ENCODE measurements around the gene GGA1. TPM values are rescaled to one million over a fixed set of nuclear protein-coding genes. Genes with fewer than 3 reads are reported as not detected.

The GGA1 gene
- total RNA-seq, 1 donor from 2014 or later: 27.5 TPM

DNA sequence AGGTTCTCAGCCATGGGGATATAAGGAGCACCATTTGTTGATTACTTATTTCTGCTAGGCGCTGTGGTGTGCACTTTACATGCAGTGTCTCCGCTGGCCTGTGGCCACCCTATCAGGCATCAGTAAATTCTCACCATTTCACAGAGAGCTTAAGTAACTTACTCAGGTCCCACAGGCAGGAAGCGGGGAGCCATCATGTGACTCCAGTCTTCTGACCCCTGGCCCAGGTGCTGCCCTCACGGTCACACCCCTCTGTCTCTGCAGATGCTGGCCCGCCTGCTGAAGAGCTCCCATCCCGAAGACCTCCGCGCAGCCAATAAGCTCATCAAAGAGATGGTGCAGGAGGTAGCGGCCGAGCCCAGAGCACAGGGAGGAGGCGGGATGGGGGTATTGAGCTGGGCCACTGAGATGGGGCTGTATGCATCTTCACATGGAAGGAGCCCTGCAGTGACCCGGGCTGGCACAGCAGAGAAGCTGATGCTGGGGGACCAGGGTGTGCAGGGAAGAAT, 12.8 kb downstream of the GGA1 start:
- intact Hi-C loops (cut with micrococcal nuclease): no loop called here
- no peaks in the 10 kb centered on the region for H3K27me3 ChIP-seq (ENCODE audit: low read depth)
- TF ChIP-seq, protein P1, sequence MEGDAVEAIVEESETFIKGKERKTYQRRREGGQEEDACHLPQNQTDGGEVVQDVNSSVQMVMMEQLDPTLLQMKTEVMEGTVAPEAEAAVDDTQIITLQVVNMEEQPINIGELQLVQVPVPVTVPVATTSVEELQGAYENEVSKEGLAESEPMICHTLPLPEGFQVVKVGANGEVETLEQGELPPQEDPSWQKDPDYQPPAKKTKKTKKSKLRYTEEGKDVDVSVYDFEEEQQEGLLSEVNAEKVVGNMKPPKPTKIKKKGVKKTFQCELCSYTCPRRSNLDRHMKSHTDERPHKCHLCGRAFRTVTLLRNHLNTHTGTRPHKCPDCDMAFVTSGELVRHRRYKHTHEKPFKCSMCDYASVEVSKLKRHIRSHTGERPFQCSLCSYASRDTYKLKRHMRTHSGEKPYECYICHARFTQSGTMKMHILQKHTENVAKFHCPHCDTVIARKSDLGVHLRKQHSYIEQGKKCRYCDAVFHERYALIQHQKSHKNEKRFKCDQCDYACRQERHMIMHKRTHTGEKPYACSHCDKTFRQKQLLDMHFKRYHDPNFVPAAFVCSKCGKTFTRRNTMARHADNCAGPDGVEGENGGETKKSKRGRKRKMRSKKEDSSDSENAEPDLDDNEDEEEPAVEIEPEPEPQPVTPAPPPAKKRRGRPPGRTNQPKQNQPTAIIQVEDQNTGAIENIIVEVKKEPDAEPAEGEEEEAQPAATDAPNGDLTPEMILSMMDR (IDR thresholded peaks at IDR 0.05; ENCODE audit: borderline replicate concordance): no peak
- peaks cover 20% of the 10 kb centered on the region for H3K4me1 ChIP-seq
- H3K9me3 ChIP-seq (replicated peaks): no peaks in the 10 kb centered on the region
- no peak for DNase-seq
- no peak overlapping the region for H3K27ac ChIP-seq (replicated peaks)
- H3K36me3 ChIP-seq: peaks cover 57% of the 10 kb centered on the region
- H3K4me3 ChIP-seq: no peak overlapping the region

- H3K36me3 ChIP-seq: peaks cover 41% of the 10 kb centered on the region
- peak; percentile 66 for DNase-seq
Observed at GRCh38 chr22:37623075-37624016, 14.7 kb downstream of the GGA1 start.

DNA sequence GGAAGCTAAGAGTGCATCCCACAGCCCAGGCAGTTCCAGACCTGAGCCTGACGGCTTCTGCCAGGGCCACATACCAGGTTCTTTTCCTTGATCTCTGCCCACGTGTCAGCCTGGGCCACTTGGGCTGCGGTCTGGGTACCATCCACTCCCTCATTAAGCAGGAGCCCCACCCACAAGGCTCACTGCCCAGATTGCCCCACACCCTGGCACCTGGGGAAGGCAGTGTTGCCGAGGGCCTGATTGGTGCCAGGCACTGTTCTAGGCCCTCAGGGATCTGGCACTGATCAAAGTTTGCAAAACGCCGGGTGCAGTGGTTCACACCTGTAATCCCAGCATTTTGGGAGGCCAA, 15.4 kb downstream of the GGA1 start:
- TF ChIP-seq, protein P1 (IDR thresholded peaks at IDR 0.05; ENCODE audit: borderline replicate concordance): no peak
- no peak for DNase-seq
- H3K4me1 ChIP-seq: peaks cover 37% of the 10 kb centered on the region
- peak overlapping the region; percentile 36 for H3K27ac ChIP-seq (replicated peaks)
- intact Hi-C loops (cut with micrococcal nuclease): no loop called here
- peaks cover 38% of the 10 kb centered on the region for H3K36me3 ChIP-seq
- no peaks in the 10 kb centered on the region for H3K27me3 ChIP-seq (ENCODE audit: low read depth)
- H3K9me3 ChIP-seq (replicated peaks): no peaks in the 10 kb centered on the region
- H3K4me3 ChIP-seq: no peak overlapping the region

More at GRCh38 chr22:37623075-37624016, 14.7 kb downstream of the GGA1 start:
- intact Hi-C loops (cut with micrococcal nuclease): no loop called here
- Histone ChIP-seq H3K4me3 (no peak overlapping the region), H3K4me1 (peaks cover 37% of the 10 kb centered on the region), H3K9me3 (replicated peaks) (no peaks in the 10 kb centered on the region), H3K27me3 (ENCODE audit: low read depth) (no peaks in the 10 kb centered on the region), H3K27ac (replicated peaks) (peak overlapping the region; percentile 36)
- TF ChIP-seq, protein P1 (IDR thresholded peaks at IDR 0.05; ENCODE audit: borderline replicate concordance): peak; percentile 86

DNA sequence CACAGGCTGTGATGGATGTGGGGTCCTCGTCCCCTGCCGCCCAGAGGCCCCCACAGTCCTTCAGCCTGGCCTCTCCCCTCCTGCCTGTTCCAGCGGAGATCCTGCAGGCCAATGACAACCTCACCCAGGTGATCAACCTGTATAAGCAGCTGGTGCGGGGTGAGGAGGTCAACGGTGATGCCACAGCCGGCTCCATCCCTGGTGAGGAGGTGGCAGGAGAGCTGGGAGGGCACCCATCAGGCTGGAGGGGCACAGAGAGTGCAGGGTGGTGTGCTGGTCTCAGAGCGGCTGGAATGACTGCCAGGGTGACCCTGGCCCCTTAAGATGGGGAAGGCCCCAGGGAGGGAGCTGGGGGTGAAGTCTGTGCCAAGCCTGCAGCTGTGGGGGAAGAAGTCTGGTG, 16.2 kb downstream of the GGA1 start:
- DNase-seq: no peak
- Histone ChIP-seq H3K36me3 (peaks cover 39% of the 10 kb centered on the region), H3K9me3 (replicated peaks) (no peaks in the 10 kb centered on the region), H3K27ac (replicated peaks) (no peak overlapping the region), H3K4me1 (peaks cover 37% of the 10 kb centered on the region), H3K27me3 (ENCODE audit: low read depth) (no peaks in the 10 kb centered on the region), H3K4me3 (no peak overlapping the region)
- TF ChIP-seq, protein P1 (IDR thresholded peaks at IDR 0.05; ENCODE audit: borderline replicate concordance): no peak
- intact Hi-C loops (cut with micrococcal nuclease): no loop called here

- Histone ChIP-seq H3K27ac (replicated peaks) (peak overlapping the region; percentile 64), H3K36me3 (peaks cover 44% of the 10 kb centered on the region), H3K9me3 (replicated peaks) (no peaks in the 10 kb centered on the region), H3K27me3 (ENCODE audit: low read depth) (no peaks in the 10 kb centered on the region), H3K4me3 (no peak overlapping the region), H3K4me1 (peaks cover 37% of the 10 kb centered on the region)
- intact Hi-C loops (cut with micrococcal nuclease): no loop called here
- no peak for DNase-seq
- TF ChIP-seq, protein P1 (IDR thresholded peaks at IDR 0.05; ENCODE audit: borderline replicate concordance): no peak
Observed at GRCh38 chr22:37625737-37626136, 17.1 kb downstream of the GGA1 start.
